PC-3 (cell line): ENCODE data around the gene TMEM214. TPM values are rescaled to one million over a fixed set of nuclear protein-coding genes. Genes with fewer than 3 reads are reported as not detected.
A peak's percentile ranks its signal among the peaks of the same experiment; 100 is the strongest.

ENCODE experiments used
- ATAC-seq: fragments of 200-7000 bp; cut with Tn5 transposase; 2 replicates; pipeline ENCODE4 v1.9.1; 2020; ENCODE audit warnings: mild to moderate bottlenecking, moderate library complexity
- BruUV-seq: library from RNA; stranded (reverse); fragments of 400-500 nt; replicated peaks from 2 replicates; lab custom pipeline; 2021; lab: Mats Ljungman, UMichigan
- CTCF ChIA-PET: fragments of 300-600 bp; sonication (Branson Sonifier 250); formaldehyde crosslinking; loops from one replicate; lab custom pipeline; 2022; ENCODE audit warnings: antibody characterized with exemption; lab: Charles Lee
- POLR2A ChIA-PET: fragments of 300-600 bp; sonication (Branson Sonifier 250); formaldehyde crosslinking; loops from one replicate; lab custom pipeline; 2022; ENCODE audit warnings: antibody characterized with exemption; ENCODE audit not compliant: unreplicated experiment; lab: Charles Lee
- DNase-seq: peaks from one replicate; pipeline ENCODE4 v3.0.0-alpha.2; 2015
- H2AFZ ChIP-seq: fragments of 300-600 bp; sonication (generic); 2 replicates; pipeline ENCODE4 v1.6.0; 2016; ENCODE audit warnings: antibody characterized with exemption, low read length
- H3F3A ChIP-seq: fragments of 300-600 bp; sonication (generic); one replicate; pipeline ENCODE4 v1.6.0; 2017; ENCODE audit warnings: antibody characterized with exemption, low read length, control low read depth, mild to moderate bottlenecking; ENCODE audit not compliant: unreplicated experiment
- H3K27ac ChIP-seq: fragments of 300-600 bp; sonication (generic); 2 replicates; pipeline ENCODE4 v1.5.1; 2016; ENCODE audit warnings: mild to moderate bottlenecking, low read length
- H3K27me3 ChIP-seq: fragments of 300-600 bp; sonication (generic); 2 replicates; pipeline ENCODE4 v1.6.1; 2016; ENCODE audit warnings: low read length, mixed read lengths
- H3K36me3 ChIP-seq: fragments of 300-600 bp; sonication (generic); 2 replicates; pipeline ENCODE4 v1.6.1; 2016; ENCODE audit warnings: low read depth, mixed run types, low read length, mixed read lengths
- H3K4me1 ChIP-seq: fragments of 300-600 bp; sonication (generic); 2 replicates; pipeline ENCODE4 v1.5.1; 2016; ENCODE audit warnings: low read length; ENCODE audit not compliant: insufficient read depth
- H3K4me2 ChIP-seq: fragments of 300-600 bp; sonication (generic); 2 replicates; pipeline ENCODE4 v1.6.0; 2016; ENCODE audit warnings: low read length
- H3K4me3 ChIP-seq: fragments of 300-600 bp; sonication (generic); 2 replicates; pipeline ENCODE4 v1.5.1; 2016; ENCODE audit warnings: mild to moderate bottlenecking, low read length, mixed read lengths
- H3K79me2 ChIP-seq: fragments of 300-600 bp; sonication (generic); 2 replicates; pipeline ENCODE4 v1.6.1; 2017; ENCODE audit warnings: low read length, mixed read lengths
- H3K9ac ChIP-seq: fragments of 300-600 bp; sonication (generic); 2 replicates; pipeline ENCODE4 v1.6.0; 2016; ENCODE audit warnings: mild to moderate bottlenecking, low read length
- H3K9me2 ChIP-seq: fragments of 300-600 bp; sonication (generic); replicated peaks from 2 replicates; pipeline ENCODE4 v1.6.1; 2016; ENCODE audit warnings: mixed run types, low read length, mixed read lengths
- H3K9me3 ChIP-seq: fragments of 300-600 bp; sonication (generic); 2 replicates; pipeline ENCODE4 v1.6.1; 2016; ENCODE audit warnings: low read length, mixed read lengths
- H4K20me1 ChIP-seq: fragments of 300-600 bp; sonication (generic); 2 replicates; pipeline ENCODE4 v1.6.1; 2016; ENCODE audit warnings: low read length, mixed read lengths
- EZH2 ChIP-seq: fragments of 300-600 bp; sonication (generic); IDR thresholded peaks from one replicate; pipeline ENCODE4 v1.6.1; 2017; ENCODE audit warnings: antibody characterized with exemption, mild to moderate bottlenecking, low read length; ENCODE audit not compliant: unreplicated experiment
- EZH2phosphoT487 ChIP-seq: fragments of 300-600 bp; sonication (generic); IDR thresholded peaks from 2 replicates; pipeline ENCODE4 v1.6.1; 2018; ENCODE audit warnings: mild to moderate bottlenecking, antibody characterized with exemption, low read length, borderline replicate concordance
- intact Hi-C: fragments of 100-400 bp; cut with micrococcal nuclease; formaldehyde crosslinking; loops from 2 replicates; pipeline ENCODE4 v1.9.0; 2023
- total RNA-seq: library from RNA; depleted of rRNA; stranded (reverse); fragments of >200 nt; gene quantifications from 2 replicates; pipeline ENCODE4 v1.2.3, GENCODE V29; 2014
- TF ChIP-seq, protein P1 (sequence below): fragments of 300-600 bp; sonication (generic); conservative IDR thresholded peaks from 2 replicates; pipeline ENCODE4 v1.5.1; 2017; ENCODE audit warnings: antibody characterized with exemption, low read depth, mild to moderate bottlenecking, low read length

TMEM214 gene
- total RNA-seq, 1 experiment from 2014 or later: 43.0 TPM

DNA sequence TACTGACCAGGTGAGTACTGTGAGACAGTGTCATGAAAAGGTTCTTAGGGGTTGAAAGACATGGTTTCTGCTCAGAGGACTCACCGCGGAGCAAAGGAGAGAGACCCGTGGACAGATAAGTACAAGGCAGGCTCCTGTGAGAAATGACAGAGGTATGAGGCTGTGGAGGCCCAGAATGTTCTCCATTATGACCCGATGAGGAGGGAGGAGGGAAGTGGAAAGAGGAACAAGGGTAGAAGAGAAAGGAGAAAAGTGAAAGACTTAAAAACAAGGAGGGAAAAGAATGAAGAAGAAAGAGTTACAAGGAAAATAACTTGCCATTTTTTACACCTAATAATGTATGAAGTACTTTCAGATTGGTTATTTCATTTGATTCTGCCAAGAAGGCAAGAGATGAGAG is 32.5 kb upstream of the TMEM214 start:
- intact Hi-C loops: no loop called here
- no peak overlapping the region for H2AFZ ChIP-seq
- no peaks in the 10 kb centered on the region for H3K9me2 ChIP-seq
- ATAC-seq (no peak), DNase-seq (no peak)
- peaks cover 28% of the 10 kb centered on the region for H3K4me1 ChIP-seq
- no peaks in the 10 kb centered on the region for H3F3A ChIP-seq
- H3K4me2 ChIP-seq: no peak overlapping the region
- BruUV-seq: no TSS peak
- no peak overlapping the region for H3K27ac ChIP-seq
- no peaks in the 10 kb centered on the region for H3K79me2 ChIP-seq
- no peaks in the 10 kb centered on the region for H3K9me3 ChIP-seq
- H3K27me3 ChIP-seq: no peaks in the 10 kb centered on the region
- H3K4me3 ChIP-seq: no peak overlapping the region
- no peaks in the 10 kb centered on the region for H3K36me3 ChIP-seq
- no peaks in the 10 kb centered on the region for H4K20me1 ChIP-seq
- ChIA-PET CTCF (no interaction called here), POLR2A (no interaction called here)
- TF ChIP-seq EZH2phosphoT487 (no peak), EZH2 (no peak)
- H3K9ac ChIP-seq: no peak overlapping the region

DNA sequence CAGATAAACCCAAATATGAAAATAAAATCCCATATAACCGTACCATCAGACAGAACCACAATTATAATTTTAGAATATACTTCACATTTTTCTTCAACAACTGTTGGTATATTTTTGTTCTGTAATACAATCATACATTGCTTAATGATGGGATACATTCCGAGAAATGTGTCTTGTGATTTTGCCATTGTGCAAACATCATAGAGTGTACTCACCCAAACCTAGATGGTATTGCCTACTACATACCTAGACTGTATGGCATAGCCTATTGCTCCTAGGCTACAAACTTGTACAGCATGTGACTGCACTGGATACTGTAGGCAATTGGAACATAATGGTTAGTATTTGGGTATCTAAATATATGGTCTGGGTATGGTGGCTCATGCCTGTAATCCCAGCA is 31.8 kb upstream of the TMEM214 start:
- intact Hi-C loops: no loop called here
- H3K36me3 ChIP-seq: no peaks in the 10 kb centered on the region
- CTCF ChIA-PET: no interaction called here
- POLR2A ChIA-PET: no interaction called here
- no peak overlapping the region for H3K27ac ChIP-seq
- no peaks in the 10 kb centered on the region for H4K20me1 ChIP-seq
- TF ChIP-seq, protein P1, sequence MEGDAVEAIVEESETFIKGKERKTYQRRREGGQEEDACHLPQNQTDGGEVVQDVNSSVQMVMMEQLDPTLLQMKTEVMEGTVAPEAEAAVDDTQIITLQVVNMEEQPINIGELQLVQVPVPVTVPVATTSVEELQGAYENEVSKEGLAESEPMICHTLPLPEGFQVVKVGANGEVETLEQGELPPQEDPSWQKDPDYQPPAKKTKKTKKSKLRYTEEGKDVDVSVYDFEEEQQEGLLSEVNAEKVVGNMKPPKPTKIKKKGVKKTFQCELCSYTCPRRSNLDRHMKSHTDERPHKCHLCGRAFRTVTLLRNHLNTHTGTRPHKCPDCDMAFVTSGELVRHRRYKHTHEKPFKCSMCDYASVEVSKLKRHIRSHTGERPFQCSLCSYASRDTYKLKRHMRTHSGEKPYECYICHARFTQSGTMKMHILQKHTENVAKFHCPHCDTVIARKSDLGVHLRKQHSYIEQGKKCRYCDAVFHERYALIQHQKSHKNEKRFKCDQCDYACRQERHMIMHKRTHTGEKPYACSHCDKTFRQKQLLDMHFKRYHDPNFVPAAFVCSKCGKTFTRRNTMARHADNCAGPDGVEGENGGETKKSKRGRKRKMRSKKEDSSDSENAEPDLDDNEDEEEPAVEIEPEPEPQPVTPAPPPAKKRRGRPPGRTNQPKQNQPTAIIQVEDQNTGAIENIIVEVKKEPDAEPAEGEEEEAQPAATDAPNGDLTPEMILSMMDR: no peak
- no peak for TF ChIP-seq EZH2phosphoT487
- no peak for TF ChIP-seq EZH2
- no peak overlapping the region for H3K4me2 ChIP-seq
- H3F3A ChIP-seq: no peaks in the 10 kb centered on the region
- DNase-seq (no peak), ATAC-seq (no peak)
- H3K4me3 ChIP-seq: no peak overlapping the region
- no peak overlapping the region for H2AFZ ChIP-seq
- no TSS peak for BruUV-seq
- H3K27me3 ChIP-seq: no peaks in the 10 kb centered on the region
- H3K9ac ChIP-seq: no peak overlapping the region
- no peaks in the 10 kb centered on the region for H3K9me3 ChIP-seq
- no peaks in the 10 kb centered on the region for H3K79me2 ChIP-seq
- no peaks in the 10 kb centered on the region for H3K9me2 ChIP-seq
- peaks cover 28% of the 10 kb centered on the region for H3K4me1 ChIP-seq

DNA sequence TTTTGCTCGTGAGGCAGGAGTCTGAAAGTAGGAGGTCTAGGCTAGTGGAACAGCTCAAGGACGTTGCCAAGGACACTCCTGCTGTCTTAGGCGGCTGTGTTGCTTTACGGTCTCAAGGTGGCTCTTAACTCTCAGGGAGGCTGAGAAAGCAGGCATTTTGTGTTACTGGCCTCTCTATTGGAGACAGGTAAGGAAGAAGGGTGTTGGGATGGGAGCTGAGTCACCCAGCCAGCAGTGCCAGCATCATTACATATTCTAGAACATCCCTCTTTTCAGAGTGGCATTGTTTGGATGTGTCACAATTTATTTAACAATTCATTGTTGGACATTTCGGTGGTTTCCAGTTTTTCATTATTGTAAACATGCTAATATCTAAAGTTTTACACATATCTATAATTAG is 30.8 kb upstream of the TMEM214 start:
- ChIA-PET CTCF (no interaction called here), POLR2A (no interaction called here)
- DNase-seq (peak; percentile 56), ATAC-seq (peak; percentile 68)
- intact Hi-C loops: no loop called here
- H3K4me2 ChIP-seq: no peak overlapping the region
- H4K20me1 ChIP-seq: no peaks in the 10 kb centered on the region
- H2AFZ ChIP-seq: no peak overlapping the region
- no peaks in the 10 kb centered on the region for H3F3A ChIP-seq
- H3K9me3 ChIP-seq: no peaks in the 10 kb centered on the region
- peak overlapping the region; percentile 5; the same call in 1 of the 2 replicates for H3K27ac ChIP-seq
- no peak overlapping the region for H3K9ac ChIP-seq
- TF ChIP-seq EZH2phosphoT487 (no peak), EZH2 (no peak)
- TF ChIP-seq, protein P1: no peak
- H3K27me3 ChIP-seq: no peaks in the 10 kb centered on the region
- H3K9me2 ChIP-seq: no peaks in the 10 kb centered on the region
- peaks cover 28% of the 10 kb centered on the region for H3K4me1 ChIP-seq
- H3K36me3 ChIP-seq: no peaks in the 10 kb centered on the region
- BruUV-seq: no TSS peak
- no peak overlapping the region for H3K4me3 ChIP-seq
- H3K79me2 ChIP-seq: no peaks in the 10 kb centered on the region
